ENCODE data around the gene IER5. TPM values are rescaled to one million over a fixed set of nuclear protein-coding genes. Genes with fewer than 3 reads are reported as not detected.

The IER5 gene
- total RNA-seq, 2 donors from 2014 or later = 13.2 to 21.2 TPM

GRCh38 chr1:181061487-181061886 is 27.0 kb upstream of the IER5 start:
- H3K9ac ChIP-seq (ENCODE audit: extremely low read depth, low read length, poor library complexity, severe bottlenecking) = no peak overlapping the region
- H3K4me1 ChIP-seq (ENCODE audit: control insufficient read depth, insufficient read depth, low read length) = peaks cover 17% of the 10 kb centered on the region
- peaks cover 44% of the 10 kb centered on the region for H3K4me1 Mint-ChIP-seq
- H3K27ac ChIP-seq (ENCODE audit: low read depth, low read length) = no peak overlapping the region
- TF ChIP-seq CTCF (conservative IDR thresholded peaks at IDR 0.05) = no peak
- no peaks in the 10 kb centered on the region for H3K27me3 ChIP-seq (ENCODE audit: control insufficient read depth, insufficient read depth, low read length, poor library complexity, severe bottlenecking)
- H3K9me3 ChIP-seq (ENCODE audit: control insufficient read depth, low read length) = peaks cover 9% of the 10 kb centered on the region
- H3K4me3 ChIP-seq (ENCODE audit: low read length) = no peak overlapping the region
- H3K4me3 Mint-ChIP-seq = no peak overlapping the region
- peaks cover 5% of the 10 kb centered on the region for H3K9me3 Mint-ChIP-seq
- H3K36me3 Mint-ChIP-seq (ENCODE audit: low read depth) = no peaks in the 10 kb centered on the region
- no peak overlapping the region for H3K27ac Mint-ChIP-seq
- peaks cover 4% of the 10 kb centered on the region for H3K27me3 Mint-ChIP-seq (ENCODE audit: insufficient read depth)
- 100% methylated on average over 2 of the region's 2 CpGs for WGBS, 2 experiments (ENCODE audit: insufficient coverage in 1 of 2, insufficient read length in 1 of 2)
- no peak for DNase-seq
- no peaks in the 10 kb centered on the region for H3K36me3 ChIP-seq (ENCODE audit: control insufficient read depth, insufficient read depth, low read length)

- Mint-ChIP-seq H3K4me1 (peaks cover 44% of the 10 kb centered on the region), H3K36me3 (ENCODE audit: low read depth) (no peaks in the 10 kb centered on the region), H3K9me3 (peaks cover 5% of the 10 kb centered on the region), H3K27me3 (ENCODE audit: insufficient read depth) (peaks cover 4% of the 10 kb centered on the region), H3K27ac (no peak overlapping the region), H3K4me3 (no peak overlapping the region)
- Histone ChIP-seq H3K27me3 (ENCODE audit: control insufficient read depth, insufficient read depth, low read length, poor library complexity, severe bottlenecking) (no peaks in the 10 kb centered on the region), H3K27ac (ENCODE audit: low read depth, low read length) (no peak overlapping the region), H3K36me3 (ENCODE audit: control insufficient read depth, insufficient read depth, low read length) (no peaks in the 10 kb centered on the region), H3K4me3 (ENCODE audit: low read length) (no peak overlapping the region), H3K9ac (ENCODE audit: extremely low read depth, low read length, poor library complexity, severe bottlenecking) (no peak overlapping the region), H3K4me1 (ENCODE audit: control insufficient read depth, insufficient read depth, low read length) (peaks cover 17% of the 10 kb centered on the region), H3K9me3 (ENCODE audit: control insufficient read depth, low read length) (peaks cover 9% of the 10 kb centered on the region)
- WGBS, 2 experiments (ENCODE audit: insufficient coverage in 1 of 2, insufficient read length in 1 of 2) = 91 to 94% methylated on average over 9 to 15 of the region's 15 CpGs
- DNase-seq = no peak
- no peak for TF ChIP-seq CTCF (conservative IDR thresholded peaks at IDR 0.05)
These were observed 26.3 kb upstream of the IER5 start for GRCh38 chr1:181061891-181062835.

- no peak overlapping the region for H3K9ac ChIP-seq (ENCODE audit: extremely low read depth, low read length, poor library complexity, severe bottlenecking)
- H3K27me3 ChIP-seq (ENCODE audit: control insufficient read depth, insufficient read depth, low read length, poor library complexity, severe bottlenecking) = no peaks in the 10 kb centered on the region
- H3K4me3 Mint-ChIP-seq = no peak overlapping the region
- peaks cover 5% of the 10 kb centered on the region for H3K9me3 Mint-ChIP-seq
- no peak overlapping the region for H3K27ac Mint-ChIP-seq
- H3K27me3 Mint-ChIP-seq (ENCODE audit: insufficient read depth) = peaks cover 4% of the 10 kb centered on the region
- H3K9me3 ChIP-seq (ENCODE audit: control insufficient read depth, low read length) = peaks cover 9% of the 10 kb centered on the region
- no peak overlapping the region for H3K27ac ChIP-seq (ENCODE audit: low read depth, low read length)
- H3K4me1 ChIP-seq (ENCODE audit: control insufficient read depth, insufficient read depth, low read length) = peaks cover 17% of the 10 kb centered on the region
- peaks cover 44% of the 10 kb centered on the region for H3K4me1 Mint-ChIP-seq
- no peak for TF ChIP-seq CTCF (conservative IDR thresholded peaks at IDR 0.05)
- DNase-seq = no peak
- no peaks in the 10 kb centered on the region for H3K36me3 ChIP-seq (ENCODE audit: control insufficient read depth, insufficient read depth, low read length)
- WGBS, 2 experiments (ENCODE audit: insufficient coverage in 1 of 2, insufficient read length in 1 of 2) = 96 to 97% methylated on average over 5 to 6 of the region's 6 CpGs
- H3K36me3 Mint-ChIP-seq (ENCODE audit: low read depth) = no peaks in the 10 kb centered on the region
- H3K4me3 ChIP-seq (ENCODE audit: low read length) = no peak overlapping the region
These were observed 25.6 kb upstream of the IER5 start for GRCh38 chr1:181062836-181063428.
